A549 (cell line): ENCODE results near the gene RBFA.

ENCODE experiments used
- CBX2 ChIP-seq: fragments of 200-600 bp; sonication (generic); IDR thresholded peaks from 2 replicates; pipeline ENCODE4 v1.6.1; 2016; ENCODE audit warnings: low read depth, mild to moderate bottlenecking, borderline replicate concordance
- TF ChIP-seq, protein P1 (sequence below): fragments of >200 bp; sonication (Bioruptor Twin); formaldehyde crosslinking; IDR thresholded peaks from 3 replicates; pipeline ENCODE4 v1.5.1; 2016

DNA sequence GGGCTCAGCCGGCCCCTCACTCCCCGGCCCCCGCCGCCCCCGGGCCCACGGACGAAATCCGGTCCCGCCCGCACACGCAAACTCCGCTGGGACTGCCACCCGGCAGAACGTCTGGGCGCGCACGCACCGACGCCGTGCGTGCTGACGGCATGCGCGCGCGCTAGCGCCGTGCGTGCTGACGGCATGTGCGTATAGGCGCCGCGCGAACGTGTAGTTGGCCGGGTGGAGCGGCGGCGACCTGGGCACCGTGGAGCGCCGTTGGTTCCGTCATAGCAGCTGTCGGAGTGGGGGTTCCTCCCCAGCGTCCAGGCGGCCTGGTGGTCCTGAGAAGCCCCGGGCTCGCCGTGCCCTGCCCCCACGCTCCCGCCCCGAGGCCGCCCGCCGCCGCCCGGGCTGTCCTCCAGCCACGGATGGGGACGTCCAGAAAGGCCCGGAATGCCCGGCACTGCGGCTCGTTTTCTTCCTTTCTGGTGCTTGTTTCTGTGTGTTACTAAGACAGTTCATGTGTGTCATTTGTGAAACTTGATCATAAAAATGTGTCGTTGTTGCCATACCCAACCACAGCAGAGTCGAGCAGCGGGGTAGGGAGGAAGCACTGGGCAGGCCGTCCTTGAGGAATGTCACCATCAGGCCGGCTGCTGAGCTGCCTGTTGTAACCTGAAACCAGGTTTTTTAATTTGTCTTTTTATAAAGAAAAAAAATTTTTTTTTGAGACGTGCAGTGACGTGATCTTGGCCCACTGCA, 45.6 kb upstream of the RBFA start, which contains the start of gene TXNL4A:
- TF ChIP-seq, protein P1, sequence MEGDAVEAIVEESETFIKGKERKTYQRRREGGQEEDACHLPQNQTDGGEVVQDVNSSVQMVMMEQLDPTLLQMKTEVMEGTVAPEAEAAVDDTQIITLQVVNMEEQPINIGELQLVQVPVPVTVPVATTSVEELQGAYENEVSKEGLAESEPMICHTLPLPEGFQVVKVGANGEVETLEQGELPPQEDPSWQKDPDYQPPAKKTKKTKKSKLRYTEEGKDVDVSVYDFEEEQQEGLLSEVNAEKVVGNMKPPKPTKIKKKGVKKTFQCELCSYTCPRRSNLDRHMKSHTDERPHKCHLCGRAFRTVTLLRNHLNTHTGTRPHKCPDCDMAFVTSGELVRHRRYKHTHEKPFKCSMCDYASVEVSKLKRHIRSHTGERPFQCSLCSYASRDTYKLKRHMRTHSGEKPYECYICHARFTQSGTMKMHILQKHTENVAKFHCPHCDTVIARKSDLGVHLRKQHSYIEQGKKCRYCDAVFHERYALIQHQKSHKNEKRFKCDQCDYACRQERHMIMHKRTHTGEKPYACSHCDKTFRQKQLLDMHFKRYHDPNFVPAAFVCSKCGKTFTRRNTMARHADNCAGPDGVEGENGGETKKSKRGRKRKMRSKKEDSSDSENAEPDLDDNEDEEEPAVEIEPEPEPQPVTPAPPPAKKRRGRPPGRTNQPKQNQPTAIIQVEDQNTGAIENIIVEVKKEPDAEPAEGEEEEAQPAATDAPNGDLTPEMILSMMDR = no peak
- no peak for TF ChIP-seq CBX2
